Measurements from ENCODE around the gene MT1X.
"Not testable (repeated sequence)": the region's sequence is repeated elsewhere in the genome, so short reads cannot be mapped to it uniquely, and the experiment has no call there.

The MT1X gene

DNA sequence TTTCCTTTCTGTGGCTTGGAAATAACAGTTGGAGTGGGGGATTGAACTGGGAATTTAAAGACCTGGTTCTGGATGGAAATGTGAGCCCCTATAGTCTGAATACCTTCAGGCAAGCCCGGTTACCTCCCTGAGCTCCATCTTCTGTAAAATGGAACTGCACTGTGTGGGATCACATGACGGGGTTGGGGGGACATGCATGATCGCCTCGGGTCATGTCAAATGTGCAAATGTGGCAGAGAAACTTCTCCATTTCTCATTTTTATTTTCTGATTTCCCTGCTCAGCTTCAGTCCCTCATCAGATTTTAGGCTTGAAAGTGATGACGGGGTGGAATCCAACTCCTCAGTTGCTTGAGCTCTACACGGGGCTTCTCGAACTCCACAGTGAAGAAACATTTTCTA lies 29.1 kb upstream of the MT1X start:
- no peak for DNase-seq (ENCODE audit: low read depth in 3 of 3)

DNA sequence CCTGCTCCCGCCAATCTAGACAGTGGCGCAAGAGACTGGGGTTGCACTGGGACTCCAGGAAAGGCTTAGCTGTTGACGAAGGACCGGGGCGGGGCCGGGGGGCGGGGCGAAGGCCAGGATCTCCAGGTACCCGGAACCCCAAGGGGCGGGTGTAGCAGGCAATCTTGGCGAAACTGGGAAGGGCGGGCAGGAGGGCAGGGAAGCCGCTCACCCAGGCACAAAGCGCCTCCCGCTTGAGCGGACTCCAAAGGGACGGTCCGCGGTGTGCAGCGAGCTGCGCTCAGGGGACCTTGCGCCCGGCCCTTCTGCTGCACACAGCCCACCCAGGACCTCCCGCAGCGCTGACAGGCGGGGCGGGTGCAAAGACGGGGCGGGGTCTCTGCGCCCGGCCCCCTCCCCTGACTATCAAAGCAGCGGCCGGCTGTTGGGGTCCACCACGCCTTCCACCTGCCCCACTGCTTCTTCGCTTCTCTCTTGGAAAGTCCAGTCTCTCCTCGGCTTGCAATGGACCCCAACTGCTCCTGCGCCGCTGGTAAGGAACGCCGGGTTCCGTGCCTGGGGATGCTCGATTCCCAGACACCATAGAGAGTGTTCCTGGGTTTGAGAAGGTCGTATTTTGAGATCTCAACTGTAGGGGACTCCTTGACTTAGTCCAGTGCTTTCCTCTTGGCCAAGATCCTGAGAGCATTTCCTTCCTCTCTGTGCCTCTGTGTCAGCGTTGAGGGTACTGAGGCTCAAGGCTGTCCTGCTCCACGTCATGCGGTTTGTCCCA lies 24.5 kb upstream of the MT1X start, which contains the start of gene MT1F:
Gene MT1F, plus strand, starts transcription at position 405 of the 772 bp plus-strand sequence. Its CDS starts 100 bp downstream, at position 505.
- peak; percentile 50 to 81 (median 52) for DNase-seq (ENCODE audit: low read depth in 3 of 3)

DNA sequence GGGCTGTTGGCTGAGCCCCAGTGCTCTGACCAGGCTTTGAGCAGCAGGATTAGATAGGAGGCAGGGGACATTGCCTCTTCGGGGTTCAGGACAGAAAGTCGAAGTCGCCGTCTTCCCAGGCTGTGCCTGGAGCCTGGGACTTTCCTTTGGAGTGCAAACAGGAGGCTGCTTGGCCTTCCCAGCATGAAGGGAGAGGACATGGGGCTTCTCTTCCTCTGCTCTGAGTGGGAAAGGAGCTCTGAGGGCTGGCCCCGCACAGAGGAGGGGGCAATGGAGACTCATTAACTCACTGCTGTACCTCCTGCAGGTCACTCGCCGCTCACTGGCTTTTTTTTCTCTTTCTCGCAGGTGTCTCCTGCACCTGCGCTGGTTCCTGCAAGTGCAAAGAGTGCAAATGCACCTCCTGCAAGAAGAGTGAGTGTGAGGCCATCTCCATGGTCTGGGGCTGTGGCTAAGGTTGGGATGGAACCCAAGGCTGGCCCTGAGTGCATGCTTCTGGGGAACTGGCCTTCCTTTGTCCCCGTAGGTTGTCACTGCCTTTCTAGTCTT lies 23.9 kb upstream of the MT1X start:
- DNase-seq (ENCODE audit: low read depth in 3 of 3) = no peak

DNA sequence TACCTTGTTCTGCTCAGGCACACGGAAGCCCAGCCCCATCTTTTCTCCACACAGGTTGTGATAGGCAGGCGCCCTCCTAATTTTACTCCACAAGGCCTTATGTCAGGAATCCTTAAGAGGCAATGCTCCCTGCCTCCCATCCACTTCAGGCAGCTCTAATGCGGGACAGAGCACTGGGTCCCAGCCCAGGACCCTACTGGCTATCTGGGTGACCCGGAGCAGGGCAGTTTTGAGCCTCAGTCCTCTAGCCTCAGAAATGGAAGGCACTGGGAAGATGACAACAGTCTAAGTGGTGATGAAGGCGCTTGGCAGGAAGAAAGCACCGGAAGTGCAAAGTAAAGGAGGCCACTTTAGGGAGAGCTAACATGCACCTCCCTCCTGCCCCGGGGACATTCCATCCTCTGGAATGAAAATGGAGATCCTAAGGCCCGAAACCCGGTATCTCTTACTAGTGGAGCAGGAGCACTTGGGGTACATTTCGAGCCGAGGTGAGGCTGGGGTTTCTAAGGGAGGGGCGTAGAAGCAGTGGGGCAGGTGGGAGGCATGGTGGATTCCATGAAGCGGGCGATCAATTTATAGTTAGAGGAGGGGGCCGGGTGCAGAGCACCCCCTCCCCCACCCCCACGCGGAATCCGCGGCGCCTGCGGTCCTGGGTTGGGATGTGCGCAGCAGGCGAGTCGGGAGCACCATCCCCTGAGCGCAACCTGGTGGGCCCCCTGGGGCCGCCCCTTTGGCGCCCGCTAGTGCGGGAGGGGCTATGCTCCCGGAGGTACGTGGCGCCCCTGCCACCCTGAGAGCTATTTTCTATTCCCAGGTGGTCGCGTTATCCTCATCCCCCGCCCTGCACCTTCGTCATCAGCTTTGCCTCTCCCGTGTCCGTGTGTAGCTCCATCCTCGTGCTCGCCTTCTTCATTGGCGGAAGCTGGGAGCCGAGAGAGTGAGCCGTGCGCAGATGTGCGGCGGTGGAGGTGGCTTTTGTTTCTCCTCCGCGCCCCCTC lies 19.6 kb upstream of the MT1X start:
- peak in 1 of 3 experiments; percentile 41 for DNase-seq (ENCODE audit: low read depth in 3 of 3)

DNA sequence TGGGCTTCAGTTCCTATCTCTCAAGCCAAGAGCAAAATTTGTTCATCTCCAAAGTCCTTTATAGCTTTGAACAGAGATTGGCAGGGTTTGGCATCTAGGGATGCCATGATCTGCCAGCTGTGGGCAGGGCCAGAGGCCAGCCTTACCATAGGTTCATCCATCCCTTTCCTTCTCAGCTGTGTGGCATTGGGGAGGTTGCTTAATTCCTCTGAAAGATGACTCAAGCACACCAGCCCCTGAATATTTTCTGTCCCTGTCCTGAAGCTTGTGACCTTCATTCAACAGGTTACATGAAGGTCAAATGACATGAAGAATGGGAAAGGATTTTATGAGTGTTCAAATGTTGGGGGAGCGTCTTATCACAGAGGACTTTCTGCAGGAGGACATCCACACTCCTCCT lies 17.8 kb upstream of the MT1X start:
- DNase-seq (ENCODE audit: low read depth in 3 of 3) = no peak

DNA sequence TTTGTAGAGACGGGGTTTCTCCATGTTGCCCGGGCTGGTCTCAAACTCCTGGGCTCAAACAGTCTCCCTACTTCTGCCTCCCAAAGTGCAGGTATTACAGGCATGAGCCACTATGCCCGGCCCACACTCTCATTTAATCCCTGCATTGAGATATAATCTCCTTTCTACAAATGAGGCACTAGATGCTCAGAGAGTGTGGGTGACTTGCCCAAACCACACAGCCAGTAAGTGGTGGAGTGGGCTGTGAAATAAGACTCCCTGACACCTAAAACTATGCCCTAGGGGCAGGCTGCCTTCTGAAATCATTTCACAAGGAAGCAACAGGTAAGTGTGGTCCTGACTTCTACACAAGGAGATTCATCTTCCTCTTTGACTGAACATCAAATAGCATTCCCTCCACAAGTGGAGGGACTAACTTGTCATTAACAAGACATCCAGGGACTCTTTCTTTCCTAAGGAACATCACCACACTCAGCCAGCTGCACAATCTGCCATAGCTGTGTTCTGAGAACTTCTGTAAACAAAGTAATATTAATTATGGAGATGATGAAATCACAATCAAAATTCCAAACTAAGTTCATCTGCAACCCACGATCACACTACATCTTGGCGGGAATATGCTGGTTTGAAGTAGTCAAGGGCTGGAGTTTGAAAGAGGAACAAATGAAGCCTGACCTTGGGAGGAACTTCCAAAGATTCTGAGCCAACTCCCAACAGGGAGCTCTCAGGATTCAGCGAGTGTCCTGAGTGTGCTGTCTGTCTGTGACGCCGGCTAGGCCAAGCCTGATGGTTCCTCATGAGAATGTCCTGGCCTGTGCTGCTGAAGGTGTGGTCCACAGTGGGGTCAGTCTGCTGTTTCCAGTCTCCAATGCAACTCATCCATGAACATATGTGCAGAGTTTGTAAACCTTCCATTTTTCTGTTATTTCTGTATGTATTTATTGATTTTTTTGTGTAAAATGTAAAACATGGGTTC lies 16.7 kb upstream of the MT1X start:
- not testable (repeated sequence) for DNase-seq (ENCODE audit: low read depth in 3 of 3)

DNA sequence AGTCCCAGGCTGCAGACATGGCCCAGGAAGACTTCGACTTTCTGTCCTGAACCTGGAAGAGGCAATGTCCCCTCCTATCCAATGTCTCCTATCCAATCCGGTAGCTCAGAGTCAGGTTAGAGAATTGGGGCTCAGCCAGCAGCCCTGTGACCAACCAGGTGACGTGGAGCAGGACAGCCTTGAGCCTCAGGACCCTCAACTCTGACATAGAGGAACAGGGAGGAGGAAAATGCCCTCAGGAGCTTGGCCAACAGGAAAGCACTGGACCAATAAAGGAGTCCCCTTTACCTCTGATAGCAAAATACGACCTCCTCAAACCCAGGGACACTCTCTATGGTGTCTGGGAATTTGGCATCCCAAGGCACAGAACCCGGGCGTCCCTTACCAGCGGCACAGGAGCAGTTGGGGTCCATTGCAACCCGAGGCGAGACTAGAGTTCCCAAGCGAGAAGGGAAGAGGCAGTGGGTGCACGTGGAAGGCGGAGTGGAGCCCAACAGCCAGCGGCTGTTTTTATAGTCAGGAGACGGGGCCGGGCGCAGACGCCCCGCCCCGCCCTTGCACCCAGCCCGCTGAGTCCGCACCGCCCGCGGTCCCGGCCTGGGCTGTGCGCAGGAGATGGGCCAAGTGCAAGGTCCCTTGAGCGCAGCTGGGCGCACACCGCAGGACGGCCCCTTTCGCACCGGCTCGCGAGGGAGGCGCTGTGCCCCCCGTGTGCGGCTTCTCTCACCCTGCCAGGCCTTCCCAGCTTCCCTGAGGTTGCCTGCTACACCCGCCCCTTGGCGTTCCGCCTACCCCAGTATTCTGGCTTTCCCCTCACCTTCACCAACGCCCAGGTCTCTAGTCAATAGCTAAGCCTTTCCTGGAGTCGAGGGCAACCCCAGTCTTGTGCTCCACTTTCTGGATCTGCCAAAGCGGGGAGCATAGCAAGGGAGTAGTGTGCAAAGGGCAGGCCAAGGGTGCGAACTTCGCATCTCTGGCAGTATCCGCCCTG lies 14.4 kb upstream of the MT1X start, which contains the start of gene MT1G:
Gene MT1G, minus strand, starts transcription at position 485 of the 991 bp plus-strand sequence. Its CDS starts 72 bp downstream, at position 413.
- peak in 1 of 3 experiments; percentile 29 for DNase-seq (ENCODE audit: low read depth in 3 of 3)

DNA sequence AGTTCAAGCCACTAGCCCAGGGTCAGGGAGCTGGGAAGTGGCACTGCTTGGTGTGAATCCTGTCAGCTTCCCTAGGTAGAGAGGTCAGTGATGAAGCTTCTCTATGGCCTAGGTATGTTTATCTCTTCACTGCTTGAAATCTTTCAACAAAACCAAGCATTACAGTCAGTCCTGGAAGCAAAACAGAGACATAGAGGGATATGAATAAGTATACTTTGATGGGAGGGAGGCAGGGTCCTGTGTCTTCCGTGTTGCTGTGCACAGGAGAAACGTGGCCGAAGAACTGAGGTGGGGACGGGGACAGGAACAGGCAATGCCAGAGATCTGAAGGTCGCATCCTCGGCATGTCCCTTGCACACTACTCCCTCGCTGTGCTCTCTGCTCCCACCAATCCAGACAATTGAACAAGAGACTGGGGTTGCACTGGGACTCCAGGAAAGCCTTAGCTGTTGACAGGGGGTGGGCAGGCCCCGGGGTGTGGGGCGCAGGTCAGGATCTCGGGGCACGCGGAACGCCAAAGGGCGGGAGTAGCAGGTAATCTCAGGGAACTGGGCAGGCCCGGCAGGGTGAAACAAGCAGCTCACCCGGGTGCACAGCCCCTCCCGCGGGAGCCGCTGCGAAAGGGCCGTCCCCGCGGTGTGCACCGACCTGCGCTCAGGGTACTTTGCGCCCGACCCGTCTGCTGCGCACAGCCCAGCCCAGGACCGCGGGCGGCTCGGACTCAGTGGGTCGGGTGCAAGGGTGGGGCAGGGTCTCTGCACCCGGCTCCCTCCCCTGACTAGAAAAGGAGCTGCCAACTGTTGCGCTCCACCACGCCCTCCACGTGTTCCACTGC lies 13.0 kb upstream of the MT1X start, which contains the start of gene MT1H:
Gene MT1H, plus strand, starts transcription at position 810 of the 835 bp plus-strand sequence. CDS start 71 bp downstream, outside the sequence.
- DNase-seq (ENCODE audit: low read depth in 3 of 3) = no peak

DNA sequence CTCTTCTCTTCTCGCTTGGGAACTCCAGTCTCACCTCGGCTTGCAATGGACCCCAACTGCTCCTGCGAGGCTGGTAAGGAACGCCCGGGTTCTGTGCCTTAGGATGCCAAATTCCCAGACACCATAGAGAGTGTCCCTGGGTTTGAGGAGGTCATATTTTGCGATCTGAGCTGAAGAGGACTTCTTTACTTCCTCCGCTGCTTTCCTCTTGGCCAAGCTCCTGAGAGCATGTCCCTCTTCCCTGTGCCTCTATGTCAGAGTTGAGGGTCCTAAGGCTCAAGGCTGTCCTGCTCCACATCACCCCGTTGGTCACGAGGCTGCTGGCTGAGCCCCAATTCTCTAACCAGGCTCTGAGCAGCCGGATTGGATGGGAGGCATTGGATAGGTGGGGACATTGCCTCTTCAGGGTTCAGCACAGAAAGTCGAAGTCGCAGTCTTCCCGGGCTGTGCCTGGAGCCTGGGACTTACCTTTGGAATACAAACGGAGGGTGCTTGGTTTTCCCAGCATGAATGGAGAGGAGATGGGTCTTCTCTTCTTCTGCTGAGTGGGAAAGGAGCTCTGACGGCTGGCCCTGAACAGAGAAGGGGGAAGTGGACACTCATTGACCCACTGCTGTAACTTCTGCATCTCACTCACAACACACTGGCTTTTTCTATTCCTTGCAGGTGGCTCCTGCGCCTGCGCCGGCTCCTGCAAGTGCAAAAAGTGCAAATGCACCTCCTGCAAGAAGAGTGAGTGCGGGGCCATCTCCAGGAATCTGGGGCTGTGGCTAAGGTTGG lies 12.2 kb upstream of the MT1X start:
- DNase-seq (ENCODE audit: low read depth in 3 of 3) = no peak

DNA sequence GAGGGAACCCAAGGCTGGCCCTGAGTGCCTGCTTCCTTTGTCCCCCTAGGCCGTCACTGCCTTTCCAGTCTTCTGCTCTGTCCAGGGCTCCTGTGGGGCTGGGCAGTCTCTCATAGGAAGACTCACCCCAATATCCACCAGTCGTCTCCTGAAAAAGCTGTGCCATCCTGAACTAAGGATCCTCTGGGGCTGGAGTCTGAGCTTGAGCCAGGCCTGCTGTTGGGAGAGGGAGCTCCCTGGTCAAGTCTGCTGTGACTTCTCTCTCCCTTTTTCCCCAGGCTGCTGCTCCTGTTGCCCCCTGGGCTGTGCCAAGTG lies 11.7 kb upstream of the MT1X start:
- no peak for DNase-seq (ENCODE audit: low read depth in 3 of 3)

DNA sequence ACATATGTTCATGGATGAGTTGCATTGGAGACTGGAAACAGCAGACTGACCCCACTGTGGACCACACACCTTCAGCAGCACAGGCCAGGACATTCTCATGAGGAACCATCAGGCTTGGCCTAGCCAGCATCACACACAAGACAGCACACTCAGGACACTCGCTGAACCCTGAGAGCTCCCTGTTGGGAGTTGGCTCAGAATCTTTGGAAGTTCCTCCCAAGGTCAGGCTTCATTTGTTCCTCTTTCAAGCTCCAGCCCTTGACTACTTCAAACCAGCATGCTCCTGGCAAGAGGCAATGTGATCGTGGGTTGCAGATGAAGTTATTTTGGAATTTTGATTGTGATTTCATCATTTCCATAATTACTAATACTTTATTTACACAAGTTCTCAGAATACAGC lies 10.6 kb upstream of the MT1X start:
- not testable (repeated sequence) for DNase-seq (ENCODE audit: low read depth in 3 of 3)

DNA sequence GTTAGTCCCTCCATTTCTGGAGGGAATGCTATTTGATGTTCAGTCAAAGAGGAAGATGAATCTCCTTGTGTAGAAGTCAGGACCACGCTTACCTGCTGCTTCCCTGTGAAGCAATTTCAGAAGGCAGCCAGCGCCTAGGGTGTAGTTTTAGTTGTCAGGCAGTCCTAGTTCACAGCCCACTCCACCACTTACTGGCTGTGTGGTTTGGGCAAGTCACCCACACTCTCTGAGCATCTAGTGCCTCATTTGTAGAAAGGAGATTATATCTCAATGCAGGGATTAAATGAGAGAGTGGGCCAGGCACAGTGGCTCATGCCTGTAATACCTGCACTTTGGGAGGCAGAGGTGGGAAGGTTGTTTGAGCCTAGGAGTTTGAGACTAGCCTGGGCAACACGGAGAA lies 10.1 kb upstream of the MT1X start:
- not testable (repeated sequence) for DNase-seq (ENCODE audit: low read depth in 3 of 3)

DNA sequence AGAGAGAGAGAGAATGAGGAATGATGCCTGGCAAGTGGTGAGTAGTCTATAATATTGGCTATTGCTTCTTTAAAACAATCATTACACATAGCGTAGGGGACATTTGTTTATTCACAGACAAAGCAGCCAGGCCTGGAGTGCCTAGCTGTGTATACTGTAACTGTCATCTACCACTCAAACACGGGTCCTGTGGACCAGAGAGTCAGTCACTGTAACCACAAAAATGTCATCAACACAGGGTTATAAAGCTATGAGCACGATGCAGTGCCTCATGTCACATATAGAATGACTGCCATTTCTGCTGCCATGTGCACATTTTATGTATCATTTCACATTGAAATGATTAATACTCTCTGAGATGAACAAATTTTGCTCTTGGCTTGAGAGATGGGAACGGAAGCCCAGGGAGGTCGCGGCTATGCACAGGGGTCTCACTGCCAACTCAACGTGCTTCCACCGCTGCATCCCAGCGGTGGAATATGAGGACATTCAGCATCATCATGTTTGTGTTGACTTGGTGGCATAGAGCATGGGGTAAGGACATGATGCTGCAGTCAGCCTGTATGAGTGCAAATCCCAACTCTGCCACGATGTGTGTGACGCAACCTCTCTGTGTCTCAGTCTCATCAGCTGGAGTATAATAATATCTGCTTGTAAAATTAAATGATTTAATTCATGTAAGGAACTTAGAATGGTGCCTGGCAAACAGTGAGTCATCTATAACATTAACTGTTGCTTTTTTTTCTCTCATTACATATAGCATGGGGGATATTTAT lies 9.3 kb upstream of the MT1X start:
- no peak for DNase-seq (ENCODE audit: low read depth in 3 of 3)

DNA sequence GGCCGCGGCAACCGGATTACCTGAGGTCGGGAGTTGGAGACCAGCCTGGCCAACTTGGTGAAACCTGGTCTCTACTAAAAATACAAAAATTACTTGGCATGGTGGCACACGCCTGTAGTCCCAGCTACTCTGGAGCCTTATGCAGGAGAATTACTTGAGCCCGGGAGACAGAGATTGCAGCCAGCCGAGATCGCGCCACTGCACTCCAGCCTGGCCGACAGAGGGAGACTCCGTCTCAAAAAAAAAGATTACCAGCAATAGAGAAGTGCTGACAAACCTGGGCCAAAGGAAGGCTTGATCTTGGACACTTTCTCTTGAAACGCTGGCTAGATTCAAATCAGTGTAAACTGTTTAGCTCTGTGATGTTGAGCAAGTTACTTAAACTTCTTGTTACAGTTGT lies 8.3 kb upstream of the MT1X start:
- DNase-seq (ENCODE audit: low read depth in 3 of 3) = no peak

DNA sequence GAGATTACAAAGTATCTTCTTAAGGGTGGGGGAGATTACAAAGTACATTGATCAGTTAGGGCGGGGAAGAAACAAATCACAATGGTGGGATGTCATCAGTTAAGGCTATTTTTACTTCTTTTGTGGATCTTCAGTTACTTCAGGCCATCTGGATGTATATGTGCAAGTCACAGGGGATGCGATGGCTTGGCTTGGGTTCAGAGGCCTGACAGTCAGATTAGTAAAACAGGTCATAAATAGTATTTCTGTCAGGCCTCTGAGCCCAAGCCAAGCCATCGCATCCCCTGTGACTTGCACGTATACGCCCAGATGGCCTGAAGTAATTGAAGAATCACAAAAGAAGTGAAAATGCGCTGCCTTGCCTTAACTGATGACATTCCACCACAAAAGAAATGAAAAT lies 7.7 kb upstream of the MT1X start:
- not testable (repeated sequence) for DNase-seq (ENCODE audit: low read depth in 3 of 3)

DNA sequence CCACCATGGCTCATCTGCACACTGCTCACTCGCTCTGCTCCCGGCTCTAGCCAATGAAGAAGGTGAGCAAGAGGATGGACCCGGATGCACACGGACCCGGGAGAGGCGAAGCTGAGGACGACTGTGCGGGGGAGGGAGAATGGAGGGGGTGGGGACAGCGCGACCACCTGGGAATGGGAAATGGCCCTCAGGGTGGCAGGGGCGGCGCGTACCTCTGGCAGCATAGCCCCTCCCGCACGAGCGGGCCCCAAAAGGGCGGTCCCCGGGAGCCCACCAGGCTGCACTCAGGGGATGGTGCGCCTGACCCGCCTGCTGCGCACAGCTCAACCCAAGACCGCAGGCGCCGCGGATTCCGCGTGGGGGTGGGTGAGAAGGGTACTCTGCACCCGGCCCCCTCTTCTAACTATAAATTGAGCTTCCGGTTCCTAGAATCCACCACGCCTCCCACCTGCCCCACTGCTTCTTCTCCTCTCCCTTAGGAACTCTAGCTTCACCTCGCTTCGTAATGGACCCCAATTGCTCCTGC lies 6.5 kb upstream of the MT1X start:
- peak in 2 of 3 experiments; percentile 10 to 45 for DNase-seq (ENCODE audit: low read depth in 3 of 3)

DNA sequence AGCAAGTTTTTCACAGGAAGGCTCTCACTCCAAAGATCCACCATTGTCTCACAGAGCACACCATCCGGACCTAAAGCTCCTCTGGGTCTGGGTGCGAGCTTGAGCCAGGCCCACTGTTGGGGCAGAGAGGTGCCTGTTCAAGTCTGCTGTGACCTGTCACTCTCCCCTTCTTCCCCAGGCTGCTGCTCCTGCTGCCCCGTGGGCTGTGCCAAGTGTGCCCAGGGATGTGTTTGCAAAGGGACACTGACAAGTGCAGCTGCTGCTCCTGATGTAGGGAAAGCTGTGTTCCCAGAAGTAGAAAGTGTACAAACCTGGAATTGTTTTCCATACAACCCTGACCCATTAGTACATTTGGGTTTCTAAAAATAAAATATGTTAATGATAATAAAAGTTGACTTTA lies 4.8 kb upstream of the MT1X start:
- no peak for DNase-seq (ENCODE audit: low read depth in 3 of 3)

All from stimulated activated CD4-positive, alpha-beta T cell treated with anti-CD3 and anti-CD28 coated beads, TNF-alpha, amount 100 ng/mL, for 24 hours (primary cell).